HG03469 (cell line): Measurements from ENCODE around the gene CCDC81.
A peak's percentile ranks its signal among the peaks of the same experiment; 100 is the strongest.

ENCODE experiments used
- ATAC-seq: cut with Tn5 transposase; IDR thresholded peaks from one replicate; pipeline ENCODE4 v1.9.1; 2021; ENCODE audit warnings: mild to moderate bottlenecking, moderate library complexity, moderate number of reproducible peaks; ENCODE audit not compliant: unreplicated experiment

Gene CCDC81

GRCh38 chr11:86435711-86436110 is 61.0 kb downstream of the CCDC81 start:
- ATAC-seq = no peak

DNA sequence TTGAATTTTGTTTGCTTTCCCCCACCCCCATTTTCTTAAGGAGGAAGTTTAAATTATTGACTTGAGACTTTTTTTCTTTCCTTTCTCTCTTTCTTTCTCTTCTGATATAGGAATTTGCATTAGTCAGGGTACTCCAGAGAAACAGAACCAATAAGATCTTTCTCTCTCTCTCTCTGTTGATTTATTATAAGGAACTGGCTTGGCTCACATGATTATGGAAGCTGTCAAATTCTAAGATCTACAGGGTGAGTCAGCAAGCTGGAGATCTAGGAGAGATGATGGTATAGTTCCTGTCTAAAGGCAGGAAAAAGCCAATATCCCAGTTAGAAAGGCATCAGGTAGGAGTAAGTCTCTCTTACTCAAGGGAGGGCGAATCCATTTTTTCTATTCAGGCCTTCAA is 64.0 kb downstream of the CCDC81 start:
- no peak for ATAC-seq

- no peak for ATAC-seq
Measured at GRCh38 chr11:86440305-86440716, 65.6 kb downstream of the CCDC81 start.

GRCh38 chr11:86440843-86441242 is 66.2 kb downstream of the CCDC81 start:
- ATAC-seq = no peak

DNA sequence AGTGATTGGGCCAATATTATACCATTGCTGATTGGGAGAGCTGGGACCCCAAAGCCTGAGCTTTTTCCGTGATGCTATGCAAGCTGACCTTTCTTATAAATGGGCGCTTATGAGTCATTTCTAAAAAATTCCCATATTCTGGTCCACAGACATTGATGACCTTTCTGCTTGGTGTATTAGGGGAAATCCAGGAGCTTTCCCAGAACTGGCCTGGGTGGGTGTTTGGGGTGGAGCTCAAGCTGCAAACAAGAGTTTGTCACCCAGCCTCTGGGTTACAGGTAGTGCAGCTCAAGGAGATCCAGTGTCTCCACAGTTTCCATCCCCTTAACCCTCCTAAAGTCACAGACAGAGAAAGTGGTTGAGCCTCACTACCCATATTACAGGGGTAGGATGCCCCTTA is 67.7 kb downstream of the CCDC81 start:
- ATAC-seq = no peak

DNA sequence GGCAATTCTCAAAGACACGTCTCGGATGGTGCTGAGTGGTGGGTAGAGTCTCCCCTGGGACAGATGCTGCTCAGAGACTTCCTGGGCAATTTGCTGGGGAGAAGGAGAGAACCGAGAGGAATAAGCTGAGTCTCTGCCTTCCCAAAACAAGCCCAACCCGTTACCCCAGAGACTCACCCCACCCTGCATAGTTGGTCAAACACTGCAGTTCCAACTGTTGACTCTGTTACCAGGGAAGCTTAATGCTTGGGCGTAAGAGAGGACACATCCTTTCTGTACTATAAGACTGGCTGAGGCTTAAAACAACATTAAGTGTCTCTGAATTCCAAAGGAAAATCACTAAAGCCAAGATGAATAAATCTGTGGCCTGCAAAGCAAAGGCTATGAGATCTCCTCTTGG is 68.1 kb downstream of the CCDC81 start:
- no peak for ATAC-seq

DNA sequence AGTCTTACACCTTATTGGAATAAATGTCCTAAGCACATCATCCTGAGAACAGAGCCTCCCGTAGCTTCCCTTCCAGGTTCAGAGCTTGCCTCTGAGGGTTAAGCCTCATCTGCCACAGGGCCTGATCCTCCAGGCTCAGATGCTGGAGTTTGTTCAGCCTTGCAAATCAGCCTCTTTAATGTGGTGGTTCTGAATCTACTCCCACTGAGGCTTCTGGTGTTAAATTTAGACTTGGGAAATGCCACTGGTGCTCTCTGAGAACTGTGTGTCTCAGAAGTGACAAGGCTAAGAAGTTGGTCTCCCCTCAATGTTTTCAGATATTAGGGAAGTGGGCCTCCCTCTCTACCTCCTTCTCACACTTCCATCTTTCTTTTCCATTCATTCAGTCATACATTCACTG is 68.7 kb downstream of the CCDC81 start:
- no peak for ATAC-seq

DNA sequence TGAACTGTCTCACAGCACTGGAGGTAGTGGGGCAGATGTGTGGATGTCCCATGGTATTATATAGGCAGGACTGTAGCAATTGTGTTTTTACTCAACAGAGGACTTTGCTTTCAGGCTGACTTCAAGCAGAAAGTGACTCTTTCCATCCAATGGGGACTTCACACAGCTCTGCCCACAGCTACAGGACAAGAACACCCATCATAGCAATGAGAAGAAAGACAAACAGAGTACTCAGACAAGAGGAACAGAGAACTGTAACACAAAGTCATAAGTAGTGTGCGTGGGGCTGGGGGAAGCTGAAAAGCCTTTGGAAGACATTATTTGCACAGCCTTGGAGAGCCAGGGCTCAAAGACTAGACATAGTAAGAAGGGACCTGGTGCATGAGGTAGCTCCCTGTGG is 70.3 kb downstream of the CCDC81 start:
- ATAC-seq = no peak

- ATAC-seq = no peak
Measured at GRCh38 chr11:86446163-86446923, 71.7 kb downstream of the CCDC81 start.

DNA sequence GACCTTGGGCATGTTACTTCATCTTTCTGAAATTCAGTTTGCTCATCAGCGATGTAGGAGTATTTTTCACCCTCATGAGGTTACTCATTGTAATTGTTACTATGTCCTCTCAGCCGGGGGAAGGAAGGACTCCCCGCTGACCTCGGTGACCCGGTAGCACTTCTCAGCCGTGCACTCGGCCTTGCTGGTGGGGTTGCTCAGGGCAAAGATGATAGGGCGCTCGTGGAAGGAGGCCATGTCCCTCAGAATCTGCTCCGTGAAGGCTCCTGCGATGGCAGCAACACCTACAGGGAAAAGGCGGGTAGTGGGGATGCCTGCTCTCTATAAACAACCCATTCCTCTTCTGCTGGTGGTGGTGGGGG is 72.2 kb downstream of the CCDC81 start:
- ATAC-seq = no peak

DNA sequence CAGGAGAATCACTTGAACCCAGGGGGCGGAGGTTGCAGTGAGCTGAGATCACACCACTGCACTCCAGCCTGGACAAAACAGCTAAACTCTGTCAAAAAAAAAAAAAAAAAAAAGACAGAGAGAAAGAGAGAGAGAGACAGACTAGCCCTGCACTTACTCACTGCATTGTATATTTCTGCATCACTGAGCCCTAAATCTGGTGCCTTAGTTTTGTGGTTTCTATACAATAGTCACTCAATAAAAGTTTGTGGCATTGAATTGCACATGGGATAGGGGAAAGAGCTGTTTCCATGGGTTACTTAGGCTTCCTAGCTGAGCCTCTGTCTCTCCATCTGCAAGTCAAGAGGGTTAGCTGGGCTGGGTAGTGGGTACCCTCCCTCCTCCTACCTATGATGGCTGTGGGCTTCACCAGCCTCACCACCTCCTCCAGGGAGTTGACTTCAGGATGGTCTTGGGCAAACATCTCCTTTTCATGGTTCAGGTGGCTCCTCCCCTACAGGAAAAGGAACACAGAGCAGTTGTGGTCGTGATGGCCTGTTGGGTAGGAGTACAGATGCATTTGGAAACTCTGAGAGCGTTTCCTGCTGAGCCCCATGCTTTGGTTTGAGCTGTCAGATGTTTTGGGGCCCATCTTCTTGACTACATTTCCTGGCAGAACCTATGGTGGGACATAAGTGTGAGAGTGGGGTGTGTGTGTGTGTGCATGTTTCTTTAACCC is 73.2 kb downstream of the CCDC81 start:
- no peak for ATAC-seq

- ATAC-seq = no peak
Measured at GRCh38 chr11:86449993-86450629, 75.4 kb downstream of the CCDC81 start.

DNA sequence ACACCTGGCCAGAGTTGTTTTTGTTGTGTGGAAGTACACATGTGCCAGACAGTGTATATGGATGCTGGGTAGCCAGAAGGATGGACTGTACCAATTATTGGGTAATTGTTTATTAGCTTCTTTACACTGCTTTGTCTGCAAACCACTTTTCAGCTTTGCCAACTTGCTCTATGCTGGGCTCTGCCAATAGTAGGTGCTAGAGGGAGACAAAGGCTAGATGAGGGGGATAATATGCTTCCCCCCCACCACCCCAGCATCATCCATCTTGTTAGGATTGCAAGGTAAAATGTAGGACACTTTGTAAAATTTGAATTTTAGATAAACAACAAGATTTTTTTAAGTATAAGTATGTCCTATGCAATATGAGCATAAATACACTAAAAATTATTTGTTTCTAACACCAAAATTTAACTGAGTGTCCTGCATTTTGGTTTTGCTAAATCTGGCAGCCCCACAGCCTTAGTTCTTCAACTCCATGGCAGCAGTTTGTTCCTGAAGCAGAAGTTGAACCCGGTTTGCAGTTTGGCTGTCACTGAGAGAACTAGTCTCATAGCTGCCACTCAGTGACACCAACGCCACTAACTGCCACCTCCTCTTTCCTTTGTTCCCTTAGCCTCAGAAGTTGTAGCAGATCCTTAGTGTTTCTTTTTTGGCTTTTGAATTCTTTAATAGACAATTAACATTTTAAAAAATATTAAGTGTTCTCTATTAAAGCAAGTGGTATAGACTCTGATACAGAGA is 78.8 kb downstream of the CCDC81 start:
- ATAC-seq = no peak

DNA sequence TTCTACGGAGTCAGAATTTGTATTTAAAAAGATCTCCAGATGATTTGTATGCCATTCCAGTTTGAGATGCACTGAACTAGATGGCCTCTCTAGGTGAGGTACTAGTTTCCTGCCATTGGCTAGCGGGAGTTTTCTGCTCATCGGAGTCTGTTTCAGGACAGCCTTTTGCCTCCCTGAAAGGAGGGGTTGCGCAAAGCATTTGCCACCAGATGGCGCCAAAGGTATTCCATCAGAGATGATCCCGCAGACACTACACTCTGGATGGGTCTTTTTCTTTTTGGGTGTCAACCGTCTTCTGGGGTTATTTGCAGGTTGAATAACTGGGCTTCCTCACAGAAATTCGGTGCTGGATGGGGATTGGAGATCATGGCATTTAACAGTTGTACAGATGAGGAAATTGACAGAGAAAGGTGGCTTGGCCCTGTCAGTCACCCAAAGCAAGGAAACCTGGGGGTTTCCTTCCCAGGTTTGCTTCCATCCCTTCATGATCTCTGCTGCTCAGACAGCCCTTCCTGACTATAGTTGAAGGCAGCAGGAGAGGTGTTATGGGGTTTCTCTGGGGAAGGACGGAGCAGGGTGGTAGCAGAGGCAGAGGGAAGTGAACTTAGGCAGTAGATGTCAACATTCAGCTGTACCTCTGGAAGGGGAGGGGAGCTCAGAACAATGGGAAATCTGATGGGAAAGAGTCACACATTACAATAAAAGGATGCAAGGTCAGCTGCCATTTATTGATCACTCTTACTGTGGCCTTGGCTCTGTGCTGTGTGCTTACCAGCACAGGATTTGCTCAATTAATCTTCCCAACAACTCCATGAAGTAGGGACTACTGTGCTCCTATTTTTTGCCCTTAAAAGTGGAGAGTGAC is 81.6 kb downstream of the CCDC81 start:
- ATAC-seq = peak; percentile 76

DNA sequence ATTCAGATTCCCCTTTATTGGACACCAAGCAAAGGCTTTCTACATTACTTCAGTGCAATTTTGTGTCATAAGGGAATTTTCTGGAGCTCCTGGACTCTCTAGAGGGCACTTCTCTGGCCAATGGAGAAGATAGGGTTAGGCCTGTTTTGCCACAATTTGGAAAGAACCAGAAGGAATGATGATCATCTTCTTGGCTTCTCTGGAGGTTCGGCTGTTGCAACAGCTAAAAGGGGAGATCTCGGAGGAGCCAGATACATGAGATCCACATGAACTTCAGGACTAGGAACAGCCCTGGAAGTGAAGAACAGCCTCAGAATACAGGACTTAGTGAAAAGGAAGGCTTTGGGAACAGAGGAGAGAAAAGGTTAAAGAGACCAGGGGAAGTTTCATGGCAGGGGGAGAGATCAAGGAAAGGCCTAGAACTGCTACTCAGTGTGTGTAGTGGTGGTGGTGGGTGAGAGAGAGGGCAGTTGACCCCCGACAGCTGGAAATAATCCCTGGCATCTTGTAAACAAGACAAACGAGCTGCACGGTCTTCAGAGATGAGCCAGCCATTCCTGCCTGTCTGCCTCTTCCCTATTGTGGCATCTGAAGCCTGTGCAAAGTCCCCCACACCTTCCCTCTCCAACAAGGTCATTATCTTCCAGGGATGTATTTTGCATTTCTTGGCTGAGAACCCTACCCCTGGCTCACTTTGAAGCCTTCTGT is 83.8 kb downstream of the CCDC81 start:
- ATAC-seq = no peak

GRCh38 chr11:86459002-86459385 is 84.3 kb downstream of the CCDC81 start:
- ATAC-seq = no peak

- ATAC-seq = no peak
Measured at GRCh38 chr11:86459682-86460460, 85.2 kb downstream of the CCDC81 start.

DNA sequence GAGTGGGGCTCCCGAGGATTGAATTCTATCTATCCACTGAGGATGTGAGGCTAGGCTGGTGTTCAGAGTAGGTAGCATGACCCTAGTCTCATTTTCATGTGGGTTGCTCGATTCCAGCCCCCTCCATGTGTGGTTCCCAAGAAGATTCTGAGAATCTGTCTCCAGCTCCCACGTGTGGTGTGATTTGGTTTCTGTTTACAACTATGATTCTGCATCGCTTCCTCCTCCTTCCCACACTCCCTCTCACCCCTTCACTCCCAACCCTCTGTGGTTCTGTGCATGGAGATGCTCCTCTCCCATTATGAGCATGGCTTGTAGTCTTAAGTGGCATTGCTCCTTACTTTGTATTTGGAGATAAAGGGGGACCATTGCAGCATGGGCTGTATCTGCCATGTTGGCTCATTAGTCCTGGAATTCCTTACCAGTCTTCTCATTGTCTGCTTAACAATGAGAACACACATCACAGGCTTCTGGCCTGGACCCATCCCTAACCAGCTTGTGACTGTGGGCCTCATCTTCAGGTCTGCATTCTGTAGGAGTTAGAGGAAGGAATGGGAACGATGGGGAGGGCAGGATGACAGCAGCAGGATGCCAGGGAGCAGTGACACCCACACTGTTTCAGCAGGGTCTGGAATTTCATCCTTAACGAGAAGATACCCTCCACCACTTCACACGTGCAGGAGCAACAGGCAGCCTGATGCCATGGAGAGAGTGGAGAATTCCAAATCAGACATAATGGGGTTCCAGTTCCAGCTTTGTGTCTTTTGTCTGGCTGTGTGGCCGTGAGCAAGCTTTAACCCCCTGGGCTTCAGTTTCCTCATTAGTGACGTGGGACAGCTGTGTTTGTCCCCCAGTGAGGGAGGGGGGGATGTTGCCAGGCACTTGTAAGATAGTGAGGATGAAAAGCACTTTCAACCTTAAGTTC is 86.0 kb downstream of the CCDC81 start:
- ATAC-seq = no peak
